Fibroblast of skin of abdomen (primary cell): ENCODE results near the gene LRCH4.
"Not testable (repeated sequence)": the region's sequence is repeated elsewhere in the genome, so short reads cannot be mapped to it uniquely, and the experiment has no call there.

Experiments used
- DNase-seq: peaks from one replicate; pipeline ENCODE4 v3.0.0-alpha.2; 2013

LRCH4 gene

DNA sequence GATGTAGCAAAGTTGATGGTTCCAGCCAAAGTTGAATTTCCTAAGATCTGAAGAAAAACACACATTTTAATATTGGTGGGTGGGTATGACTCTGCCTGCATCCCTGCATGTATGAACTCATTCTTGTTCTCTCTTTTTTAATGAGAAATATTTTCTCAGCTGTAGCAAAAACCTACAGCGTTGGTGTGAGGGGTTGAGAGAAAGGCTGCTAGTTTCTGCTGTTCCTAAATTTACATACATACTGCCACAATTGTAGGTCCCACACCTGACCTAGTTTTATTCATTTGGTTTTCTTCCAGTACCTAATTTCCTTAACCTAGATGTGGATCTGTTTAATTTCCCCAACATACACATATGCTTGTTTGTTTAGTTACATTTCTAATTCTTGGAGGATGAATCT, 42.3 kb downstream of the LRCH4 start:
- DNase-seq: no peak

DNA sequence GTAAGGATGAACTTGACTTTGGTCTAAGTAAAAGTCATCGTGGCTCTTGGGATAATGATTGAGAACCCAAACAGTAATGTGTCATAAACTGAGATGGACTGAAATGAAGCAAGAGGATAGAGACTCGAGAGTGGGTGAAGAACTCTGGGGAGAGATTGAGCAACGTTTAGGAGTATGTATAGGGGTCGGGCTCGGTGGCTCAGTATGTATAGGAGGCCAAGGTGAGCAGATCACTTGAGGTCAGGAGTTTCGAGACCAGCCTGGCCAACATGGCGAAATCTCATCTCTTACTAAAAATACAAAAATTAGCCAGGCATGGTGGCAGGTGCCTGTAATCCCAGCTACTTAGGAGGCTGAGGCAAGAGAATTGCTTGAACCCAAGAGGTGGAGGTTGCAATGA, 44.6 kb downstream of the LRCH4 start:
- not testable (repeated sequence) for DNase-seq

DNA sequence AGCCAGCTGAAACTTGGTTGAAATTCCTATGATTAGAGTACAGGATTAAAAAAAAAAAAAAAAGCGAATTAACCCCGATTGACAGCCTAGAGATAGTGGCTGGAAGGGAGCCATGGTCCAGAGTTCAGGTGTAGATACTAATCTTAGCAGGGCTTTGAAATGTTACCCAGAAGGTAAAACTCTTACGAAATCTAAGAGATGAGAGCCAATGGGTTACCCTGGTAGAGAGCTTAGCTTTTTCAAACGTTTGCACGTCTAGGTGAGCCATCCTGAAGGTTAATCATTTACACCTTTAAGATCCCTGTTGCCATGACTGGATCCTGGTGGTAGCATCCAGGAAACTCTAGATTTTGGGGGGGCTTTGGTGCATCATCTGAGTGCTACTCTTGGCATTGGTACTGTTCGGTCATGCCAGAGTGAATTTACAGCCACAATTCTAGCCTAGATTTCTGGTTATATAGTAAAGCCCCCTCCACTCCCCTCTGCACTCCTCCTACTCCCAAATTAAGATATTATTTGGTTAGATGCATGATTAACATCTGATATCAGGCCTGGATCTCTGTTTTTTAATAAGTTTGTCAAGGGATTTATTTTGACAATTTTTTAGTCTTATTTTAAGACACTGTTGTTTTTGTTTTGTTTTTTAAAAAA, 45.7 kb downstream of the LRCH4 start:
- DNase-seq: no peak

DNA sequence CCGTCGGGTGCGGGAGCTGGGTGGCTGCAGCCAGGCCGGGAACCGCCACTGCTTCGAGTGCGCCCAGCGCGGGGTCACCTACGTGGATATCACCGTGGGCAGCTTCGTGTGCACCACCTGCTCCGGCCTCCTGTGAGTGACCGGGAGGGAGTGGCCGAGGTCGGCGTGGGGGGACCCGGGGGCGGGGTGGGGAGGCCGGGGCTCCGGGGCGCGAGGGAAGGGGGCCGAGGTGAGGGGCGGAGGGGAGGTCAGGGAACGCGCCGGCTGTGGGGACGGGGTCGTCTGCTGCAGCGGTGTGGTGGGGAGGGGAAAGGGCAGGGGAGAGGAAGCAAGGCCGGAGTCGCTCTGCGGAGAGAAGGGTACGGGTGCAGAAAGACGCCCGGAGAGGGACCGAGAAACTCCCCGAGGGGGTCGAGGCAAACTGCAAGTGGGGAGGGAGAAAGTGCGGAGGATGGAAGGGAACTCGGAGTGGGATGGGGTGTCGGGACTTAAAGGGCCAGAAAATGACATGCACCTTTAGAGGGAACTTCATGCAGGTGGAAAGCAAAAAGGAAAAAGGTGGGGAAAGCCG, 46.4 kb downstream of the LRCH4 start:
- DNase-seq: no peak

DNA sequence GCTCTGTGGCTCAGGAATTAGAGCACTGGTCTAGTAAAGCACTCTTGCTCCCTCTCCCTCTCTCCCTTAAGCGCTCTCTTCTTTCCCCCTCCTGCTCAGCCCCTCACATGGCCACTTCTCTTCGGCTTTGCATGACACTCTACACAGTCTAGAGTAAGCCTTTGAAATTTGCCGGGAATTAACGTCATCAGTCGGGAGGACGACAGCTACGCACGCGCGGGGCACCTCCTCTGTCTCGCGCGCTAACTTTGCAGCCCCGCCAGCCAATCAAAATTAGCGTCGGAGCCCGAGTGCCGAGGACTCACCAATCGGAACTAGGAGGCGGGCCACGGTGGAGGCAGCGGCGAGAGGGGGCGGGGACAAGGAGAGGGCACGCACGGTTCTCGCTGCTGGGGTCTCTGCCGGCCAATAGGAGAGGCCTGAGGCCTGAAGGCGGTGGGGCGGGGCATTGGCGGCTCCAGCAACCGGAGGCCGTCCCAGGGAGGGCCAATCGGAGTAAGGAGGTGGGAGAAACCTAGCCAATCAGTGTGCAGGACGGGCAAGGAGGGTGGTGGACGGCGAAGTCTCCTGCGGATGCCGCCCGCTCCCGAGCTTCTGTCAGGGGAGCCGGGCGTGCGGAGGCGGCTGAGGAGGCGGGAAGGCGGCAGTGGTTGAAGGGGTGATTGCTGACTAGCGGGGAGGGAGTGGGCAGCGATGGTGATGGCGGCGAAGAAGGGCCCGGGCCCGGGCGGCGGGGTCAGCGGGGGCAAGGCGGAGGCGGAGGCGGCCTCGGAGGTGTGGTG, 47.1 kb downstream of the LRCH4 start, which contains the start of gene AGFG2:
Gene AGFG2 (plus strand): TSS at position 550 of the 782 bp plus-strand sequence. CDS start 144 bp downstream, at position 694.
- peak; percentile 100 for DNase-seq

DNA sequence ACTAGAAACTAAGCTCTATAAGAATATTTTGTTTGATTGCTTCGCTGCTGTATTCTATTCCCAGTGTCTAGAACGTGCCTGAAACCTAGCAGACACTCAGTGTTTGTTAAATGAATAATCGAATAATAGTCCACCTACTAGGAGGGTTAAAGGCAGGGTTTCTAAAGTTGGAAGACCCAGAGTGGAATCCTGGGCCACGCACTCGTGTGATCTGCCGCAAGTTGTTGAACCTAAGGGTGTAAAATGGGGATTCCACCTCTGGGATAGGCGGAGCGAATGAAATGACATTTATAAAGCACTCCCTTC, 47.6 kb downstream of the LRCH4 start:
- no peak for DNase-seq

DNA sequence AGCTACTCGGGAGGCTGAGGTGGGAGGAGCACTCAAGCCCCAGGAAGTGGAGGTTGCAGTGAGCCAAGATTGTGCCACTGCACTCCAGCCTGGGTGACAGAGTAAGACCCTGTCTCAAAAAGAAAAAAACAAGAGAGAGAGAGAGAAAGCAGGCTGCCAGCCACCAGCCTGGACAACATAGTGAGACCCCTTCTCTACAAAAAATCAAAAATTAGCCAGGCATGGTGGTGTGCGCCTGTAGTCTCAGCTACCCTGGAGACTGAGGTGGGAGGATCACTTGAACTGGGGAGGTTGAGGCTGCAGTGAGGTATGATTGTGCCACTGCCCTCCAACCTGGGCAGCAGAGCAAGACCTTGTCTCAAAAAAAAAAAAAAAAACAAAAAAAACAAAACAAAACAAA, 49.2 kb downstream of the LRCH4 start:
- not testable (repeated sequence) for DNase-seq

DNA sequence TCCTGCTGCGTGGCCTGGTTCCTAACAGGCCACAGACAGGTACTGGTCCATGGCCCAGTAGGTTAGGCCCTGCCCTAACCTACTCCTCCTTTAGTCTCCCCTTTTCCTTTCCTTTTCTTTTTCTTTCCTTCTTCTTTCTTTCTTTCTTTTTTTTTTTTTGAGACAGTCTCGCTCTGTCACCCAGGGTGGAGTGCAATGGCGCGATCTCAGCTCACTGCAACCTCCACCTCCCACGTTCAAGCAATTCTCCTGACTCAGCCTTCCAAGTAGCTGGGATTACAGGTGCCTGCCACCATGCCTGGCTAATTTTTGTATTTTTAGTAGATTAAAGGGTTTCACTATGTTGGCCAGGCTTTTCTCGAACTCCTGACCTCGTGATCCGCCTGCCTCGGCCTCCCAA, 49.9 kb downstream of the LRCH4 start:
- not testable (repeated sequence) for DNase-seq

DNA sequence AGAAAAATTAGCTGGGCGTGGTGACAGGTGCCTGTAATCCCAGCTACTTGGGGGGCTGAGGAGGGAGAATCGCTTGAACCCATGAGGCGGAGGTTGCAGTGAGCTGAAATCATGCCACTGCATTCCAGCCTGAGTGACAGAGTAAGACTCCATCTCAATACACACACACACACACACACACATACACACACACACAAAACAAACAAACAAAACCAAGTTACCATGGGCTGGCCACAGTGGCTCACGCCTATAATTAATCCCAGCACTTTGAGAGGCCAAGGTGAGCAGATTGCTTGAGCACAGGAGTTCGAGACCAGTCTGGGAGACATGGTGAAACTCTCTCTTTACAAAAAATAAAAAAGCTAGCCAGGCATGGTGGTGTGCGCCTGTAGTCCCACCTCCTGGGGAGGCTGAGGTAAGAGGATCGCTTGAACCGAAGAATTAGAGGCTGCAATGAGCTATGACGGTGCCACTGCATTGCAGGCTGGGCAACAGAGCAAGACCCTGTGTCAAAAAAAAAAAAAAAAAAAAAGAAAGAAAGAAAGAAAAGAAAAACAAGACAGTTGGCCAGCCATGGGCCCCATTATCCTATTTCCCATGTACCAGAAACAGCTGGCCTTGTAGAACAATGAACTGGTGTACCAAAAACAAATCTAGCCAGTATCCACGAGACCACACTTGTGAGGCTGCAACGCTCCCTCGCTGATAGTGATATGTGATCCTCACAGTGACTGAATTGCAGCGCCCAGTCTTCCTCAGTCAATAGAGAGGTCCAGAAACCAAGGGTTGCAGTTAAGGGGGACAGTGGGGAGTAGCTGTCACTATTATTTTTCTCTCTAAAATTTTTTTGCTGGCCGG, 53.5 kb downstream of the LRCH4 start:
- no peak for DNase-seq

DNA sequence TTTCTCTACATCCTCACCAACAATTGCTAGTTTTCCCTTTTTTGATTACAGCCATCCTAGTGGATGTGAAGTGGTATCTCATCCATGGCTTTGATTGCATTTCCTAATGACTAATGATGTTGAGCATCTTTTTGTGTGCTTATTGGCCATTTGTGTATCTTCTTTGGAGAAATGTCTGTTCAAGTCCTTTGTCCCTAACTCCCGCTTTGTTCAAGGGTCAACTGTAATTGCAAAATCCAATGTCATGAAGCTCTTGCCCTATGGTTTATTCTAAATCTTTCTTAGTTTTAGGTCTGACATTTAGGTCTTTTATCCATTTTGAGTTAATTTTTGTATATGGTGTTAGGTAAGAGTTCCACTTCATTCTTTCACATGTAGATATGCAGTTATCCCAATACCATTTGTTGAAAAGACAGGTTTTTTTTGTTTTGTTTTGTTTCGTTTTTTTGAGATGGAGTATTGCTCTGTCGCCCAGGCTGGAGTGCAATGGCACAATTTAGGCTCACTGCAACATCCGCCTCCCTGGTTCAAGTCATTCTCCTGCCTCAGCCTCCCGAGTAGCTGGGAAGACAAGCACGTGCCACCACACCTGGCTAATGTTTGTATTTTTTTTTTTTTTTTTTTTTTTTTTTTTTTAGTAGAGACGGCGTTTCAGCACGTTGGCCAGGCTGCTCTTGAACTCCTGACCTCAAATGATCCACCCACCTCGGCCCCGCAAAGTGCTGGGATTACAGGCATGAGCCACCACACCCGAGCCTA, 57.6 kb downstream of the LRCH4 start:
- not testable (repeated sequence) for DNase-seq
